ENCODE data around the gene EYS. TPM values are rescaled to one million over a fixed set of nuclear protein-coding genes. Genes with fewer than 3 reads are reported as not detected.

The EYS gene
- total RNA-seq, 6 experiments from 2014 or later: 0.54 to 2.3 (median 0.74) TPM; not detected in 1

GRCh38 chr6:63795006-63795405 lies 1912.0 kb downstream of the EYS start:
- ATAC-seq (no peak), DNase-seq (no peak)
- Histone ChIP-seq H3K36me3 (no peaks in the 10 kb centered on the region), H3K27ac (no peak overlapping the region), H3K4me3 (no peak overlapping the region), H3K27me3 (no peaks in the 10 kb centered on the region), H3K9me3 (no peaks in the 10 kb centered on the region), H3K4me1 (peaks cover 0 to 8% (median 4%) of the 10 kb centered on the region in 4 donors)
- TF ChIP-seq, protein P1, sequence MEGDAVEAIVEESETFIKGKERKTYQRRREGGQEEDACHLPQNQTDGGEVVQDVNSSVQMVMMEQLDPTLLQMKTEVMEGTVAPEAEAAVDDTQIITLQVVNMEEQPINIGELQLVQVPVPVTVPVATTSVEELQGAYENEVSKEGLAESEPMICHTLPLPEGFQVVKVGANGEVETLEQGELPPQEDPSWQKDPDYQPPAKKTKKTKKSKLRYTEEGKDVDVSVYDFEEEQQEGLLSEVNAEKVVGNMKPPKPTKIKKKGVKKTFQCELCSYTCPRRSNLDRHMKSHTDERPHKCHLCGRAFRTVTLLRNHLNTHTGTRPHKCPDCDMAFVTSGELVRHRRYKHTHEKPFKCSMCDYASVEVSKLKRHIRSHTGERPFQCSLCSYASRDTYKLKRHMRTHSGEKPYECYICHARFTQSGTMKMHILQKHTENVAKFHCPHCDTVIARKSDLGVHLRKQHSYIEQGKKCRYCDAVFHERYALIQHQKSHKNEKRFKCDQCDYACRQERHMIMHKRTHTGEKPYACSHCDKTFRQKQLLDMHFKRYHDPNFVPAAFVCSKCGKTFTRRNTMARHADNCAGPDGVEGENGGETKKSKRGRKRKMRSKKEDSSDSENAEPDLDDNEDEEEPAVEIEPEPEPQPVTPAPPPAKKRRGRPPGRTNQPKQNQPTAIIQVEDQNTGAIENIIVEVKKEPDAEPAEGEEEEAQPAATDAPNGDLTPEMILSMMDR (IDR thresholded peaks at IDR 0.05): no peak
- no peak for TF ChIP-seq POLR2A (IDR thresholded peaks at IDR 0.05)
- intact Hi-C loops (cut with DNase I): no loop called here

GRCh38 chr6:63793465-63794137 lies 1913.4 kb downstream of the EYS start:
- no peak for ATAC-seq
- TF ChIP-seq, protein P1 (IDR thresholded peaks at IDR 0.05): no peak
- TF ChIP-seq POLR2A (IDR thresholded peaks at IDR 0.05): no peak
- 80% methylated on average over 4 of the region's 4 CpGs for WGBS (ENCODE audit: insufficient coverage, low coverage, low lambda C conversion rate, missing lambda C conversion rate)

DNA sequence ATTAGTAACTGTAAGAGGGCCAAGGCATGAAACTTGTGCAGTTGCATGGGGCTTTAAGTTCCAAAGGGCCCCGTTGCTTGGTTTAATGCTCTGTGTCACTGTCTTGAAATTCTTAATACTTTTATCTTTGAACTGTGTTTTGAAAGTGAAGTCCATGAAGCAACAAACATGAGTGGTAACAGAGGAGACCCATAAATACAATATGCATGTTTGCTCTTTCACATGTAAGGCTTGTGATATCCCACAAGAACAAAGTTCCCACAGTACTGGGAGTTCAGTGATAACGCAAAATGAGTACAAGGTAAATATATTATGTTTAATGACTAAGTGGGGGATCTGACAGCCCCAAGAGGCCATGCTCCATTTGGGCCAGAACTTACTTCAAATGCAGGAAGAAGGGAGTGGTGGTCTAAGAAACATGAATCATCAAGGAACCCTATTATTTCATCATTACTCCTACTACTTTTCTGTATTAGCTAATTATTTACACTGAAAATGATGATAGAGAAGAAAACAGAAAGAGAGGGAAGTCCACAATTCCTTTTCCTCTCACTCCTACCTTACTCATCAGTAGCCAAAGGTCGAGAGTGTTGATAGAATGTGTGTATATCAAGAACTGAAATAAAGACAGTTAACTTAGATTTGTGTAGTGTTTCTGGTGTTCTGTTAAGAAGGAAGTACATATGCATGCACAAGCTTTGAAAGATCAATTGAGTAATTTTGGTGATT lies 1914.1 kb downstream of the EYS start:
- no peaks in the 10 kb centered on the region for H3K27me3 ChIP-seq
- H3K4me3 ChIP-seq: no peak overlapping the region
- intact Hi-C loops (cut with DNase I): no loop called here
- H3K9me3 ChIP-seq: no peaks in the 10 kb centered on the region
- WGBS (ENCODE audit: insufficient coverage, low coverage, low lambda C conversion rate, missing lambda C conversion rate): 79% methylated on average over 3 of the region's 3 CpGs
- H3K4me1 ChIP-seq: no peaks in the 10 kb centered on the region
- no peak overlapping the region for H3K27ac ChIP-seq
- no peaks in the 10 kb centered on the region for H3K36me3 ChIP-seq
- ATAC-seq (peak in 1 of 4 donors; percentile 49), DNase-seq (no peak)
- no peak for TF ChIP-seq POLR2A (IDR thresholded peaks at IDR 0.05)
- TF ChIP-seq, protein P1 (IDR thresholded peaks at IDR 0.05): no peak

More at GRCh38 chr6:63793465-63794137, 1913.4 kb downstream of the EYS start:
- H3K36me3 ChIP-seq: no peaks in the 10 kb centered on the region
- H3K27ac ChIP-seq: no peak overlapping the region
- no peaks in the 10 kb centered on the region for H3K9me3 ChIP-seq
- H3K4me1 ChIP-seq: no peaks in the 10 kb centered on the region
- H3K27me3 ChIP-seq: no peaks in the 10 kb centered on the region
- DNase-seq: no peak
- intact Hi-C loops (cut with DNase I): no loop called here
- H3K4me3 ChIP-seq: no peak overlapping the region

- intact Hi-C loops (cut with DNase I): no loop called here
- WGBS (ENCODE audit: insufficient coverage, low coverage, low lambda C conversion rate, missing lambda C conversion rate): 76% methylated on average over 3 of the region's 3 CpGs
- no peak for DNase-seq
Measured at GRCh38 chr6:63790334-63790733, 1916.7 kb downstream of the EYS start.

More at GRCh38 chr6:63790334-63790733, 1916.7 kb downstream of the EYS start:
- H3K4me3 ChIP-seq: no peak overlapping the region
- no peaks in the 10 kb centered on the region for H3K27me3 ChIP-seq
- H3K27ac ChIP-seq: no peak overlapping the region
- TF ChIP-seq POLR2A (IDR thresholded peaks at IDR 0.05): no peak
- TF ChIP-seq, protein P1 (IDR thresholded peaks at IDR 0.05): no peak
- H3K4me1 ChIP-seq: no peaks in the 10 kb centered on the region
- ATAC-seq: no peak
- no peaks in the 10 kb centered on the region for H3K36me3 ChIP-seq
- H3K9me3 ChIP-seq: no peaks in the 10 kb centered on the region
